ENCODE data around the gene GID4.

The GID4 gene

DNA sequence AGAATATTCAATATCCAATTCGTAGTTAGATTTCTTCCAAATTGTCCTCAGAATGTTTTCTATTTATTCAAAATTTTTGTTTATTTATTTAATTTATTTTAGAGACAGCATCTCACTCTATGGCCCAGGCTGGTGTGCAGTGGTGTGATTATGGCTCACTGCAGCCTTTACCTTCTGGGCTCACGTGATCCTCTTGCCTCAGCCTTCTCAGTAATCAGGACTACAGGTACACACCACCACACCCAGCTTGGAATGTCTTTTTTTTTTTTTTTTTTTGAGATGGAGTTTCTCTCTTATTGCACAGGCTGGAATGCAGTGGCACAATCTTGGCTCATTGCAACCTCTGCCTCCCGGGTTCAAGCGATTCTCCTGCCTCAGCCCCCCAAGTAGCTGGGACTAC lies 45.0 kb downstream of the GID4 start:
- H3K27ac Mint-ChIP-seq, result no peak overlapping the region
- H3K27me3 Mint-ChIP-seq (ENCODE audit: low read depth), result peaks cover 5% of the 10 kb centered on the region
- no peak overlapping the region for H3K4me3 Mint-ChIP-seq
- peaks cover 17% of the 10 kb centered on the region for H3K4me1 Mint-ChIP-seq (ENCODE audit: low read depth)
- H3K36me3 Mint-ChIP-seq (ENCODE audit: low read depth), result peaks cover 2% of the 10 kb centered on the region
- no peaks in the 10 kb centered on the region for H3K9me3 Mint-ChIP-seq

GRCh38 chr17:18087610-18088491 lies 48.6 kb downstream of the GID4 start, which contains the start of gene DRG2:
Gene DRG2 (plus strand): TSS chr17:18087948. CDS start chr17:18088024, 76 bp downstream.
- peak within 1 kb of the TSS; percentile 93 for H3K27ac Mint-ChIP-seq
- no peaks in the 10 kb centered on the region for H3K9me3 Mint-ChIP-seq
- H3K4me1 Mint-ChIP-seq (ENCODE audit: low read depth), result peaks cover 27% of the 10 kb centered on the region
- H3K36me3 Mint-ChIP-seq (ENCODE audit: low read depth), result peaks cover 14% of the 10 kb centered on the region
- no peaks in the 10 kb centered on the region for H3K27me3 Mint-ChIP-seq (ENCODE audit: low read depth)
- H3K4me3 Mint-ChIP-seq, result peak within 1 kb of the TSS; percentile 99

GRCh38 chr17:18089613-18090012 lies 50.4 kb downstream of the GID4 start:
- peaks cover 30% of the 10 kb centered on the region for H3K4me1 Mint-ChIP-seq (ENCODE audit: low read depth)
- peaks cover 25% of the 10 kb centered on the region for H3K36me3 Mint-ChIP-seq (ENCODE audit: low read depth)
- peak overlapping the region; percentile 55 for H3K27ac Mint-ChIP-seq
- H3K27me3 Mint-ChIP-seq (ENCODE audit: low read depth), result no peaks in the 10 kb centered on the region
- peak overlapping the region; percentile 60 for H3K4me3 Mint-ChIP-seq
- no peaks in the 10 kb centered on the region for H3K9me3 Mint-ChIP-seq

- Mint-ChIP-seq H3K4me1 (ENCODE audit: low read depth) (peaks cover 20% of the 10 kb centered on the region), H3K9me3 (no peaks in the 10 kb centered on the region), H3K27ac (no peak overlapping the region), H3K27me3 (ENCODE audit: low read depth) (no peaks in the 10 kb centered on the region), H3K36me3 (ENCODE audit: low read depth) (peaks cover 32% of the 10 kb centered on the region), H3K4me3 (no peak overlapping the region)
Observed at GRCh38 chr17:18093616-18094408, 54.6 kb downstream of the GID4 start.

- no peaks in the 10 kb centered on the region for H3K9me3 Mint-ChIP-seq
- no peak overlapping the region for H3K4me3 Mint-ChIP-seq
- H3K4me1 Mint-ChIP-seq (ENCODE audit: low read depth), result peaks cover 15% of the 10 kb centered on the region
- peaks cover 36% of the 10 kb centered on the region for H3K36me3 Mint-ChIP-seq (ENCODE audit: low read depth)
- H3K27ac Mint-ChIP-seq, result no peak overlapping the region
- H3K27me3 Mint-ChIP-seq (ENCODE audit: low read depth), result no peaks in the 10 kb centered on the region
Observed at GRCh38 chr17:18094409-18094807, 55.2 kb downstream of the GID4 start.

- Mint-ChIP-seq H3K27ac (no peak overlapping the region), H3K27me3 (ENCODE audit: low read depth) (no peaks in the 10 kb centered on the region), H3K9me3 (no peaks in the 10 kb centered on the region), H3K36me3 (ENCODE audit: low read depth) (peaks cover 15% of the 10 kb centered on the region), H3K4me1 (ENCODE audit: low read depth) (peaks cover 5% of the 10 kb centered on the region), H3K4me3 (no peak overlapping the region)
Observed at GRCh38 chr17:18099516-18099915, 60.3 kb downstream of the GID4 start.

DNA sequence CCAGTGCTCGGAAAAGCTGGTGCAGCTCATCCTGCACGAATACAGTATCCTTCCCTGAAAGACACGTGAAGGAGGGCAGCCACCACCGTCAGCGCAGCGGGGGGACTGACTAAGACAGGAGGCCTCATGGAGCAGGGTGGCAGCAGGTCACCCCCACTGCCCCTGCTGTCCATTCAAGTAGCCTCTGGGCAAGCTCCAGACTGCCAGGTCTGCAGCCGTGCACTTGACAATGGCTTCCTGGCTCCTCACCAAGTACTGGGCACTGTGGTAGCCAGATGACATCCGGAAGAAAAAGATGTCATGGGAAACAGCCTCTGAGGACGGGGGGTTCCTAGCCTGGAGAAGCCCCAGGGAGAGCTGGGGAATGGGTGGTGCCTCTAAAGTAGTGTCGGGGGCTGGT lies 61.4 kb downstream of the GID4 start:
- no peaks in the 10 kb centered on the region for H3K27me3 Mint-ChIP-seq (ENCODE audit: low read depth)
- no peak overlapping the region for H3K4me3 Mint-ChIP-seq
- peaks cover 15% of the 10 kb centered on the region for H3K36me3 Mint-ChIP-seq (ENCODE audit: low read depth)
- peaks cover 5% of the 10 kb centered on the region for H3K4me1 Mint-ChIP-seq (ENCODE audit: low read depth)
- no peak overlapping the region for H3K27ac Mint-ChIP-seq
- no peaks in the 10 kb centered on the region for H3K9me3 Mint-ChIP-seq

- H3K27me3 Mint-ChIP-seq (ENCODE audit: low read depth), result no peaks in the 10 kb centered on the region
- H3K9me3 Mint-ChIP-seq, result no peaks in the 10 kb centered on the region
- no peak overlapping the region for H3K27ac Mint-ChIP-seq
- no peaks in the 10 kb centered on the region for H3K4me1 Mint-ChIP-seq (ENCODE audit: low read depth)
- no peak overlapping the region for H3K4me3 Mint-ChIP-seq
- peaks cover 7% of the 10 kb centered on the region for H3K36me3 Mint-ChIP-seq (ENCODE audit: low read depth)
Observed at GRCh38 chr17:18101828-18102227, 62.6 kb downstream of the GID4 start.

- peaks cover 10% of the 10 kb centered on the region for H3K36me3 Mint-ChIP-seq (ENCODE audit: low read depth)
- no peak overlapping the region for H3K27ac Mint-ChIP-seq
- H3K4me3 Mint-ChIP-seq, result no peak overlapping the region
- H3K27me3 Mint-ChIP-seq (ENCODE audit: low read depth), result no peaks in the 10 kb centered on the region
- no peaks in the 10 kb centered on the region for H3K9me3 Mint-ChIP-seq
- no peaks in the 10 kb centered on the region for H3K4me1 Mint-ChIP-seq (ENCODE audit: low read depth)
Observed at GRCh38 chr17:18102640-18103039, 63.4 kb downstream of the GID4 start.

GRCh38 chr17:18105027-18105426 lies 65.8 kb downstream of the GID4 start:
- H3K36me3 Mint-ChIP-seq (ENCODE audit: low read depth), result peaks cover 7% of the 10 kb centered on the region
- no peaks in the 10 kb centered on the region for H3K4me1 Mint-ChIP-seq (ENCODE audit: low read depth)
- H3K9me3 Mint-ChIP-seq, result no peaks in the 10 kb centered on the region
- no peak overlapping the region for H3K27ac Mint-ChIP-seq
- no peak overlapping the region for H3K4me3 Mint-ChIP-seq
- H3K27me3 Mint-ChIP-seq (ENCODE audit: low read depth), result no peaks in the 10 kb centered on the region

- Mint-ChIP-seq H3K27me3 (ENCODE audit: low read depth) (no peaks in the 10 kb centered on the region), H3K36me3 (ENCODE audit: low read depth) (peaks cover 4% of the 10 kb centered on the region), H3K4me3 (no peak overlapping the region), H3K9me3 (no peaks in the 10 kb centered on the region), H3K4me1 (ENCODE audit: low read depth) (no peaks in the 10 kb centered on the region), H3K27ac (no peak overlapping the region)
Observed at GRCh38 chr17:18105595-18105994, 66.4 kb downstream of the GID4 start.

GRCh38 chr17:18106211-18106610 lies 67.0 kb downstream of the GID4 start:
- no peaks in the 10 kb centered on the region for H3K9me3 Mint-ChIP-seq
- no peaks in the 10 kb centered on the region for H3K27me3 Mint-ChIP-seq (ENCODE audit: low read depth)
- peaks cover 4% of the 10 kb centered on the region for H3K36me3 Mint-ChIP-seq (ENCODE audit: low read depth)
- H3K27ac Mint-ChIP-seq, result no peak overlapping the region
- H3K4me1 Mint-ChIP-seq (ENCODE audit: low read depth), result no peaks in the 10 kb centered on the region
- H3K4me3 Mint-ChIP-seq, result no peak overlapping the region

DNA sequence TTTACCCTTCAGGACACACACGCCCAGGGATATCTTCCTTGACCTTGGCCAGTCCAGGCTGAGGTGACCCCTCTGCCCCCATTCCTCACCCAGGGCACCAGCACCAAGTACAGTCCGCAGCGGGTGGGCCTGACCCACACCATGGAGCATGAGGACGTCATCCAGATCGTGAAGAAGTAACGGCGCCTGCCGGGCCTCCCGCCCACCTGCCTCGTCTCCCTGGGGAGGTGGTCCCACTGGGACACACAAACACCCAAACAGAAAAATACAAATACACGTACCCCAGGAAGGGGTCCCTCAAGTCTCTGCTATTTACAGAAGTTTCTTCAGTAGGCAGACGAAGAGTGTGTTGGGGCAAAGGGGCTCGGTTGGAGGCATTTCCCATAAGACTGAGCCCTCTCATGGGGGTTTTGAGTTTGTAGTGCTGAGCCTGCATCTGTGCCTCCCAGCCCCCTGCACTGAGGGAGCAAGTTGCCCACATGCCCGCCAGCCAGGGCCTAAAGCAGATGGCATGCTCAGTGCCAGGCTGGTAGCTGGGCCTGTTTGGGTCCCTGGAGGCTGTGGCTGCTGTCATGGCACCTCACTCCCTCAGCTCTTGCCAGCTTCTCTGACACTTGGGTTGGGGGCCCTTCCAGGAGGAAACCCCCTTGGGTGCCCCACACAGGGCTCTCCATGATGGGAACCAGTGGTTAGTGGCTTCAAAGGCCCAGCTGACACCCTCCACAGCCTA lies 68.0 kb downstream of the GID4 start:
- no peaks in the 10 kb centered on the region for H3K27me3 Mint-ChIP-seq (ENCODE audit: low read depth)
- H3K4me1 Mint-ChIP-seq (ENCODE audit: low read depth), result no peaks in the 10 kb centered on the region
- H3K36me3 Mint-ChIP-seq (ENCODE audit: low read depth), result peaks cover 4% of the 10 kb centered on the region
- no peak overlapping the region for H3K4me3 Mint-ChIP-seq
- H3K27ac Mint-ChIP-seq, result no peak overlapping the region
- H3K9me3 Mint-ChIP-seq, result no peaks in the 10 kb centered on the region

GRCh38 chr17:18107971-18108370 lies 68.8 kb downstream of the GID4 start:
- Mint-ChIP-seq H3K4me1 (ENCODE audit: low read depth) (no peaks in the 10 kb centered on the region), H3K27ac (no peak overlapping the region), H3K9me3 (no peaks in the 10 kb centered on the region), H3K36me3 (ENCODE audit: low read depth) (peaks cover 4% of the 10 kb centered on the region), H3K4me3 (no peak overlapping the region), H3K27me3 (ENCODE audit: low read depth) (no peaks in the 10 kb centered on the region)

Measured in T-helper 1 cell treated with Interleukin-12 subunit alpha and Interleukin-12 subunit beta and Interleukin-4 antibody, amounts not matched to agents 30 μg/mL and 1 μg/mL, for 36 hours (primary cell).